Brain microvascular endothelial cell (primary cell): Measurements from ENCODE around the gene TSPAN1.
A peak's percentile ranks its signal among the peaks of the same experiment; 100 is the strongest.

Source experiments
- DNase-seq: peaks from one replicate; pipeline ENCODE4 v3.0.0-alpha.2; 2020
- H3K27ac ChIP-seq: fragments of 250-450 bp; sonication (Bioruptor Pico); 2 replicates; pipeline ENCODE4 v1.5.1; 2020; ENCODE audit warnings: mild to moderate bottlenecking, moderate library complexity
- H3K27me3 ChIP-seq: fragments of 250-450 bp; sonication (Bioruptor Pico); replicated peaks from 2 replicates; pipeline ENCODE4 v1.5.1; 2020; ENCODE audit warnings: mild to moderate bottlenecking
- H3K36me3 ChIP-seq: fragments of 250-450 bp; sonication (Bioruptor Pico); replicated peaks from 2 replicates; pipeline ENCODE4 v1.5.1; 2020; ENCODE audit warnings: mild to moderate bottlenecking
- H3K4me3 ChIP-seq: 2 replicates; pipeline ENCODE4 v1.5.1; 2011; ENCODE audit warnings: low read depth, mild to moderate bottlenecking, control low read depth, low read length, moderate library complexity
- CTCF ChIP-seq: IDR thresholded peaks from 2 replicates; pipeline ENCODE4 v1.5.1; 2011; ENCODE audit warnings: low read depth, mild to moderate bottlenecking, moderate library complexity, low read length, control low read depth, inconsistent platforms; ENCODE audit errors: missing control alignments
- in situ Hi-C: cut with HindIII; loops from 2 replicates; pipeline ENCODE4 v1.10.0; 2017; ENCODE audit warnings: low sequenced_read_pairs, low pct_ligation_motif_present

TSPAN1 gene

DNA sequence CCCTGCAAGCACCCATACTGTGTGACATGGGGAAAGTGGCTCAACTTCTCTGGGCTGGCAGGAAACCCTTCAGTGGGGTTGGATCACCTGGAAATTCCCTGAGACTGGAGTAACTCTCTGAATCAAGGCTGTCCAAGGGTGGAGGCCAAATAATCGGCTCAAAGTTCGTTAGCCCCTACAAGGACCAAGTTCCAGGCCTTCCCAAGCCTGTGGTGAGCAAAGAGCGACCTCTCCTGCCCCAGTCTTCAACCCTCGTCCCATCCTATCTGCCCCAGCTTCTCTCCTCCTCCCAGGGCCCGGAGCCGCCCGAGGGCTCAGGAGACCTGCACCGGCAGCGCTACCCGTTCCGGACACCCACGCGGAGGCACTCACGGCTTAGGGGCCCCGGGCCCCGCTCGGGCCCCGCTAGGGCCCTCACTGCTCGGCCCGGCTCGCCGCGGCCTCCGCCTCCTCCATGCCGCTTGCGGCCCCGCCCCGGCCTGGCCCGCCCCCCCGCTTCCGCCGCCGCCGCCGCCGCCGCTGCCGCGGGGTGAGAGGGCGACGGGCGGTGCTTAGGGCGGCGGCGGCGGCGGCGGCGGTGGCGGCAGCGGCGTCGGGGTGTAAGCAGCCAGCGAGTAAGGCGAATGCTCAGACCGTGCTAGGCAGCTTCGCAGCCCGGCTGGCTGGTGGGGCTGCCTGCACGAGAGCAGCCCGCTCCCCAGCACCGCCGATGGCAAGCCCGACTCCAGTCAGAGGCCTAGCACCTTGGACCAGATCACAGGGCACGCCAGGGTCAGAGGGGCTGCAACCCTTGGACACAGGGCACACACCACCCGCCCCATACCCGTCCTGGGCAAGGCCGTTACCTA is 23.3 kb downstream of the TSPAN1 start, which contains the start of gene POMGNT1:
TSS of gene POMGNT1 (minus strand) at position 471 of the 848 bp plus-strand sequence. CDS start 613 bp downstream, outside the sequence.
- H3K27me3 ChIP-seq = no peaks in the 10 kb centered on the region
- peak; percentile 16 for DNase-seq
- in situ Hi-C loops = no loop called here
- H3K27ac ChIP-seq = peak within 1 kb of the TSS; percentile 66
- peaks cover 15% of the 10 kb centered on the region for H3K36me3 ChIP-seq
- TF ChIP-seq CTCF = peak; percentile 18
- peak within 1 kb of the TSS; percentile 82 for H3K4me3 ChIP-seq

- Histone ChIP-seq H3K36me3 (peaks cover 4% of the 10 kb centered on the region), H3K4me3 (no peak overlapping the region), H3K27me3 (no peaks in the 10 kb centered on the region), H3K27ac (no peak overlapping the region)
- DNase-seq = no peak
- in situ Hi-C loops = no loop called here
- no peak for TF ChIP-seq CTCF
Measured at GRCh38 chr1:46199233-46199749, 24.4 kb downstream of the TSPAN1 start.

- no peak for DNase-seq
- H3K27ac ChIP-seq = no peak overlapping the region
- no peak for TF ChIP-seq CTCF
- in situ Hi-C loops = no loop called here
- H3K4me3 ChIP-seq = peak overlapping the region; percentile 79
- no peaks in the 10 kb centered on the region for H3K27me3 ChIP-seq
- H3K36me3 ChIP-seq = no peaks in the 10 kb centered on the region
Measured at GRCh38 chr1:46203738-46204405, 29.0 kb downstream of the TSPAN1 start.

DNA sequence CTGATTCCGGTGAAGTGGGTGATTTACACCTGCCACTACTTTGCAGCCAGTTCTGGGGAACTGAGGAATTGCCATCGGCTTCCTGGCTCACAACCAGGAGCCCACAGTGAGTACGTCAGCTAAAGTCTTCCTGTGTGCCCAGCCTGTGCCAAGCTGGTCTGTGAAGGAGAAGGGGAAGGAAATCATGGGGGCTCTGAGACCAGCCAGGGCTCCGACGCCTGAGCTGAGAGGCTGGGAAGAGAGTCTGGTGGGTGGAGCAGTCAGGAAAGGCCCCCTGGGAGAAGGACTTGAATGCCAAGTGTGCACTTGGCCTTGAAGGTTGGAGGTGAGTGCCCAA is 29.5 kb downstream of the TSPAN1 start:
- Histone ChIP-seq H3K27ac (no peak overlapping the region), H3K4me3 (peak overlapping the region; percentile 79), H3K36me3 (no peaks in the 10 kb centered on the region), H3K27me3 (no peaks in the 10 kb centered on the region)
- in situ Hi-C loops = no loop called here
- TF ChIP-seq CTCF = no peak
- DNase-seq = no peak

- in situ Hi-C loops = no loop called here
- TF ChIP-seq CTCF = no peak
- H3K27me3 ChIP-seq = no peaks in the 10 kb centered on the region
- no peaks in the 10 kb centered on the region for H3K36me3 ChIP-seq
- no peak overlapping the region for H3K27ac ChIP-seq
- H3K4me3 ChIP-seq = no peak overlapping the region
- no peak for DNase-seq
Measured at GRCh38 chr1:46205141-46205540, 30.3 kb downstream of the TSPAN1 start.
